HCT116 (cell line): ENCODE data around the gene EFNB2.

Experiments used
- CTCF ChIP-seq, 3 experiments: fragments of 200-600 bp in 1 of 3; sonication (generic) in 1 of 3; IDR thresholded peaks in 2 of 3; conservative IDR thresholded peaks in 1 of 3; 2 replicates each; pipeline ENCODE4 v1.5.1; 2012 to 2017; ENCODE audit warnings: low read depth in 2 of 3, low read length in 2 of 3, antibody characterized with exemption in 1 of 3, borderline replicate concordance in 1 of 3, control low read depth in 1 of 3, mild to moderate bottlenecking in 1 of 3, mixed read lengths in 1 of 3, mixed run types in 1 of 3, moderate library complexity in 1 of 3; ENCODE audit not compliant: insufficient read depth in 1 of 3
- EGR1 ChIP-seq: IDR thresholded peaks from 2 replicates; pipeline ENCODE4 v1.6.1; 2012; ENCODE audit warnings: low read depth
- POLR2AphosphoS5 ChIP-seq: IDR thresholded peaks from 2 replicates; pipeline ENCODE4 v1.6.1; 2011; ENCODE audit warnings: mild to moderate bottlenecking, low read depth, low read length, moderate library complexity
- YY1 ChIP-seq: IDR thresholded peaks from 2 replicates; pipeline ENCODE4 v1.6.1; 2011; ENCODE audit warnings: low read length, low read depth, moderate library complexity, mild to moderate bottlenecking; ENCODE audit not compliant: insufficient replicate concordance; ENCODE audit errors: extremely low read depth

- TF ChIP-seq EGR1, result no peak
- TF ChIP-seq YY1, result no peak
- TF ChIP-seq CTCF (IDR thresholded peaks at IDR 0.05 in 2 of 3, conservative IDR thresholded peaks at IDR 0.05 in 1 of 3; ENCODE audit: borderline replicate concordance in 1 of 3, insufficient read depth in 1 of 3, low read depth in 2 of 3, low read length in 2 of 3), result no peak
- TF ChIP-seq POLR2AphosphoS5, result no peak
Observed at GRCh38 chr13:106455777-106456176, 79.7 kb downstream of the EFNB2 start.
